H1 (cell line): ENCODE measurements around the gene NR3C2. TPM values are rescaled to one million over a fixed set of nuclear protein-coding genes. Genes with fewer than 3 reads are reported as not detected.

Experiments
- CTCF ChIA-PET: fragments of 300-600 bp; sonication (Branson Sonifier 250); formaldehyde crosslinking; loops from one replicate; lab custom pipeline; 2021; ENCODE audit not compliant: partially characterized antibody; lab: Charles Lee
- POLR2A ChIA-PET: fragments of 300-600 bp; sonication (Branson Sonifier 250); formaldehyde crosslinking; loops from one replicate; lab custom pipeline; 2021; ENCODE audit warnings: inconsistent platforms; ENCODE audit not compliant: partially characterized antibody; lab: Charles Lee
- DNase-seq, 2 experiments: peaks; one replicate each; pipeline versions ENCODE4 v3.0.0 to v3.0.0-alpha.2; 2010 to 2022; ENCODE audit warnings: low spot score in 2 of 2, low read depth in 1 of 2, mixed read lengths in 1 of 2
- FAIRE-seq: peaks from 2 replicates; lab custom pipeline; 2011; peaks lifted over from hg19 to GRCh38; lab: Jason Lieb, UNC
- H2AFZ ChIP-seq: 2 replicates; pipeline ENCODE4 v1.8.1; 2012; ENCODE audit warnings: low read length, inconsistent platforms
- H2AK5ac ChIP-seq: 2 replicates; pipeline ENCODE4 v1.6.1; 2013; ENCODE audit warnings: low read depth, low read length
- H2BK120ac ChIP-seq: replicated peaks from 2 replicates; pipeline ENCODE3; 2013; ENCODE audit warnings: low read depth, low read length, inconsistent platforms
- H2BK12ac ChIP-seq: 2 replicates; pipeline ENCODE4 v1.6.1; 2013; ENCODE audit warnings: low read depth, low read length
- H2BK15ac ChIP-seq: 2 replicates; pipeline ENCODE4 v1.6.1; 2013; ENCODE audit warnings: low read length
- H2BK20ac ChIP-seq: 2 replicates; pipeline ENCODE4 v1.6.1; 2013; ENCODE audit warnings: low read length
- H2BK5ac ChIP-seq: 2 replicates; pipeline ENCODE4 v1.6.1; 2013; ENCODE audit warnings: low read depth, low read length
- H3K14ac ChIP-seq: 2 replicates; pipeline ENCODE4 v1.6.1; 2013; ENCODE audit warnings: inconsistent platforms; ENCODE audit not compliant: insufficient read length
- H3K18ac ChIP-seq: 2 replicates; pipeline ENCODE4 v1.6.1; 2013; ENCODE audit warnings: low read length; ENCODE audit errors: extremely low read depth
- H3K23ac ChIP-seq: 2 replicates; pipeline ENCODE4 v1.6.1; 2013; ENCODE audit warnings: inconsistent platforms; ENCODE audit not compliant: insufficient read length
- H3K23me2 ChIP-seq: 2 replicates; pipeline ENCODE4 v1.6.1; 2013; ENCODE audit warnings: low read depth, low read length
- H3K27ac ChIP-seq: 2 replicates; pipeline ENCODE4 v1.6.1; 2011; ENCODE audit warnings: low read depth, low read length, inconsistent platforms
- H3K27me3 ChIP-seq, 4 experiments: replicated peaks in 1 of 4; 1 replicate in 1 of 4; 2 replicates in 3 of 4; pipeline versions ENCODE4 v1.6.1 to v1.8.1; 2011 to 2013; ENCODE audit warnings: low read length in 3 of 4, mild to moderate bottlenecking in 3 of 4, inconsistent platforms in 2 of 4, mixed read lengths in 2 of 4, moderate library complexity in 1 of 4; ENCODE audit not compliant: control insufficient read depth in 3 of 4, insufficient read depth in 3 of 4; ENCODE audit errors: extremely low read depth in 1 of 4
- H3K36me3 ChIP-seq, 4 experiments: 2 replicates each; pipeline versions ENCODE4 v1.6.1 to v1.8.1; 2011 to 2013; ENCODE audit warnings: mild to moderate bottlenecking in 4 of 4, low read length in 3 of 4, moderate library complexity in 2 of 4, control low read depth in 1 of 4, inconsistent platforms in 1 of 4; ENCODE audit not compliant: insufficient read depth in 4 of 4, control insufficient read depth in 2 of 4
- H3K4ac ChIP-seq: replicated peaks from 2 replicates; pipeline ENCODE3; 2013; ENCODE audit warnings: low read length, low read depth, mixed read lengths, inconsistent platforms; ENCODE audit not compliant: insufficient read length
- H3K4me1 ChIP-seq, 4 experiments: replicated peaks in 1 of 4; 1 replicate in 1 of 4; 2 replicates in 3 of 4; pipeline versions ENCODE4 v1.6.1 to v1.8.1; 2011 to 2013; ENCODE audit warnings: low read length in 3 of 4, inconsistent platforms in 2 of 4, mixed read lengths in 1 of 4; ENCODE audit not compliant: insufficient read depth in 4 of 4, control insufficient read depth in 3 of 4
- H3K4me2 ChIP-seq, 2 experiments: 2 replicates each; pipeline versions ENCODE4 v1.6.1 to v1.8.1; 2011 to 2013; ENCODE audit warnings: low read depth in 2 of 2, low read length in 2 of 2, control low read depth in 1 of 2, inconsistent platforms in 1 of 2, mild to moderate bottlenecking in 1 of 2; ENCODE audit not compliant: insufficient read depth in 1 of 2
- H3K4me3 ChIP-seq, 4 experiments: fragments of 200-600, 300-600 bp in 1 of 4; sonication (generic), shearing (Covaris generic), sonication (Bioruptor Twin) in 1 of 4; 2 replicates each; pipeline versions ENCODE4 v1.5.1 to v1.8.1; 2011 to 2016; ENCODE audit warnings: low read length in 4 of 4, low read depth in 3 of 4, control low read depth in 2 of 4, inconsistent platforms in 2 of 4, mild to moderate bottlenecking in 2 of 4, mixed read lengths in 1 of 4, moderate library complexity in 1 of 4; ENCODE audit not compliant: insufficient read depth in 2 of 4; ENCODE audit errors: extremely low read depth in 1 of 4
- H3K56ac ChIP-seq: replicated peaks from 2 replicates; pipeline ENCODE3; 2013; ENCODE audit warnings: low read depth, mild to moderate bottlenecking, mixed read lengths, low read length, inconsistent platforms; ENCODE audit not compliant: insufficient read length
- H3K79me1 ChIP-seq: 2 replicates; pipeline ENCODE4 v1.6.1; 2013; ENCODE audit warnings: low read depth, low read length, control low read depth
- H3K79me2 ChIP-seq, 2 experiments: 2 replicates each; pipeline versions ENCODE4 v1.6.1 to v1.8.1; 2012 to 2013; ENCODE audit warnings: low read length in 2 of 2, mild to moderate bottlenecking in 2 of 2, inconsistent platforms in 1 of 2; ENCODE audit not compliant: insufficient read depth in 2 of 2, control insufficient read depth in 1 of 2
- H3K9ac ChIP-seq, 4 experiments: replicated peaks in 1 of 4; 1 replicate in 1 of 4; 2 replicates in 3 of 4; pipeline versions ENCODE4 v1.6.1 to v1.8.1; 2011 to 2013; ENCODE audit warnings: low read depth in 3 of 4, low read length in 3 of 4, control low read depth in 2 of 4, mild to moderate bottlenecking in 2 of 4, moderate library complexity in 2 of 4, inconsistent platforms in 1 of 4; ENCODE audit errors: extremely low read depth in 1 of 4
- H3K9me3 ChIP-seq, 2 experiments: 2 replicates each; pipeline versions ENCODE4 v1.6.1 to v1.8.1; 2012 to 2013; ENCODE audit warnings: mild to moderate bottlenecking in 2 of 2, moderate library complexity in 2 of 2, control low read depth in 1 of 2, inconsistent platforms in 1 of 2, low read depth in 1 of 2, low read length in 1 of 2, mixed read lengths in 1 of 2; ENCODE audit not compliant: insufficient read depth in 2 of 2
- H4K20me1 ChIP-seq, 2 experiments: replicated peaks in 1 of 2; 2 replicates each; pipeline versions ENCODE3 to v1.8.1; 2011 to 2013; ENCODE audit warnings: inconsistent platforms in 2 of 2, low read length in 2 of 2, mild to moderate bottlenecking in 1 of 2; ENCODE audit not compliant: insufficient read depth in 2 of 2, control insufficient read depth in 1 of 2
- H4K5ac ChIP-seq: 2 replicates; pipeline ENCODE4 v1.6.1; 2013; ENCODE audit warnings: low read length, low read depth, mixed read lengths, inconsistent platforms; ENCODE audit not compliant: insufficient read length
- H4K8ac ChIP-seq: 2 replicates; pipeline ENCODE4 v1.8.0; 2013; ENCODE audit warnings: mild to moderate bottlenecking, moderate library complexity, low read length, inconsistent platforms; ENCODE audit not compliant: insufficient read depth; ENCODE audit errors: extremely low read depth
- H4K91ac ChIP-seq: replicated peaks from 2 replicates; pipeline ENCODE3; 2013; ENCODE audit warnings: low read length, mixed read lengths, inconsistent platforms; ENCODE audit not compliant: insufficient read length
- BCL11A ChIP-seq, 2 experiments: IDR thresholded peaks; one replicate each; pipeline ENCODE4 v1.6.1; 2011; ENCODE audit warnings: low read depth in 2 of 2, low read length in 2 of 2, mild to moderate bottlenecking in 2 of 2
- CBX8 ChIP-seq: fragments of 300-800, 300-1000 bp; sonication (generic); IDR thresholded peaks from 2 replicates; pipeline ENCODE4 v1.7.1; 2016; ENCODE audit warnings: low read depth, low read length, borderline replicate concordance
- CHD1 ChIP-seq: IDR thresholded peaks from 2 replicates; pipeline ENCODE4 v1.6.1; 2012; ENCODE audit warnings: low read depth, low read length, improper control_type of control experiment
- CHD2 ChIP-seq: IDR thresholded peaks from 2 replicates; pipeline ENCODE4 v1.6.1; 2012; ENCODE audit warnings: low read length, improper control_type of control experiment
- EP300 ChIP-seq, 2 experiments: IDR thresholded peaks; 1 replicate in 1 of 2; 2 replicates in 1 of 2; pipeline ENCODE4 v1.6.1; 2011 to 2012; ENCODE audit warnings: low read depth in 2 of 2, low read length in 2 of 2, mild to moderate bottlenecking in 2 of 2, borderline replicate concordance in 1 of 2, inconsistent platforms in 1 of 2, moderate library complexity in 1 of 2
- GTF2F1 ChIP-seq: IDR thresholded peaks from 2 replicates; pipeline ENCODE4 v1.6.1; 2012; ENCODE audit warnings: low read depth, low read length, improper control_type of control experiment, borderline replicate concordance
- RBBP5 ChIP-seq: IDR thresholded peaks from 2 replicates; pipeline ENCODE4 v1.7.1; 2012; ENCODE audit warnings: low read depth, mild to moderate bottlenecking, inconsistent platforms, low read length, moderate library complexity, borderline replicate concordance
- RFX5 ChIP-seq: IDR thresholded peaks from 2 replicates; pipeline ENCODE4 v1.6.1; 2011; ENCODE audit warnings: low read depth, low read length, improper control_type of control experiment, borderline replicate concordance
- SAP30 ChIP-seq: fragments of 300-600 bp; sonication (generic); IDR thresholded peaks from 2 replicates; pipeline ENCODE4 v1.7.1; 2012; ENCODE audit warnings: low read length, moderate library complexity, mild to moderate bottlenecking, inconsistent platforms; ENCODE audit not compliant: insufficient read depth, insufficient replicate concordance
- SIN3A ChIP-seq, 2 experiments: IDR thresholded peaks in 1 of 2; conservative IDR thresholded peaks in 1 of 2; 2 replicates each; pipeline ENCODE4 v1.6.1; 2011 to 2012; ENCODE audit warnings: low read length in 2 of 2, improper control_type of control experiment in 1 of 2, low read depth in 1 of 2, mild to moderate bottlenecking in 1 of 2
- WGBS, 2 experiments: shearing (Covaris generic) in 1 of 2; methylation state at CpG; one replicate each; pipeline versions ENCODE4 v1.1.6 to v1.1.7; 2013 to 2015; ENCODE audit warnings: low lambda C conversion rate in 2 of 2, mixed read lengths in 2 of 2, inconsistent platforms in 1 of 2, low coverage in 1 of 2, missing lambda C conversion rate in 1 of 2; ENCODE audit not compliant: insufficient replicate concordance in 2 of 2, insufficient coverage in 1 of 2, insufficient read length in 1 of 2; ENCODE audit errors: extremely low coverage in 1 of 2, missing lambda C conversion rate in 1 of 2; 5-methylcytosine and 5-hydroxymethylcytosine counted together
- polyA plus RNA-seq, 7 experiments: library from polyadenylated mRNA; depleted of rRNA in 3 of 7; stranded (reverse) in 5 of 7; unstranded in 2 of 7; fragments of >200 nt in 5 of 7; fragments of 200-250 nt in 2 of 7; gene quantifications; 1 replicate in 5 of 7; 2 replicates in 1 of 7; 4 replicates in 1 of 7; pipeline versions ENCODE4 v1.2.1 to v1.2.3, GENCODE V29; 2011 to 2013; ENCODE audit warnings: missing spikeins in 2 of 7, mixed read lengths in 2 of 7
- total RNA-seq: library from RNA; stranded (reverse); fragmentation: NEBNext Ultra II Directional; extraction: Animal tissue kit (Norgen Biotek cat#: 25700); gene quantifications from 2 replicates; pipeline ENCODE4 v1.2.1, GENCODE V29; 2021
- TF ChIP-seq, protein P1 (sequence below): IDR thresholded peaks from 2 replicates; pipeline ENCODE4 v1.6.1; 2012; ENCODE audit warnings: inconsistent platforms

The NR3C2 gene
- total and polyA plus RNA-seq, 2 of the 8 experiments (the other 6 are each of a cell fraction or from before 2014, with no cell fraction given), result 0.80 to 3.9 TPM

DNA sequence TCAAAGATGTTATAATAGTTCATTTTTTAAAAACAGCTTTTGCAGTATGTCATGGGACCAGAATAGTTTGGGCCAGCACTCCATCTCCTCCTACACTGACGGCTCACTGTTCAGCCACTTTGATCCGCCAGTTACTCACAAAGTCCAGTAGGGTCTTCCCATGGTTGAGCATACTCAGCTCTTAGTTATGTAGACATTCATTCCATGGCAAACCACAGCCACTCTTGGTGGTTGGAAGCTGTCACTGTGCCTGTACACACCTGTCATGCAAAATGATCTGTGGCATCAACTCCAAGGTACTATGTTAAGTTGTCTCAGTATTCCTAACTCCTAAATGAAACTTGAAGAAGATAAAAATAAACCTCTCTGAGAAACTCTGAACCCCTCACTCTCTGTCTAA lies 127.2 kb downstream of the NR3C2 start:
- no peaks in the 10 kb centered on the region for H3K79me2 ChIP-seq
- H3K23me2 ChIP-seq, result no peaks in the 10 kb centered on the region
- H3K36me3 ChIP-seq, result no peaks in the 10 kb centered on the region
- H3K4ac ChIP-seq, result no peak overlapping the region
- DNase-seq, result no peak
- peaks cover 0 to 2% (median 0%) of the 10 kb centered on the region in 4 experiments; a peak in 1 of 7 replicates for H3K4me1 ChIP-seq
- no peak overlapping the region for H2BK120ac ChIP-seq
- WGBS, 2 experiments, result 98% methylated on average over 2 of the region's 2 CpGs; no CpG with 5 or more reads in 1 of the 2 experiments
- no peak overlapping the region for H4K91ac ChIP-seq
- H3K18ac ChIP-seq, result no peak overlapping the region
- no peaks in the 10 kb centered on the region for H3K79me1 ChIP-seq
- no peak overlapping the region for H3K27ac ChIP-seq
- H2BK5ac ChIP-seq, result no peak overlapping the region
- CTCF ChIA-PET, result no interaction called here
- H2BK12ac ChIP-seq, result no peak overlapping the region
- no peak overlapping the region for H2BK15ac ChIP-seq
- no peak overlapping the region for H4K5ac ChIP-seq
- TF ChIP-seq BCL11A (IDR thresholded peaks at IDR 0.05; ENCODE audit: low read depth in 2 of 2, low read length in 2 of 2) (no peak), CHD1 (no peak), RBBP5 (no peak), GTF2F1 (no peak), EP300 (IDR thresholded peaks at IDR 0.05; ENCODE audit: borderline replicate concordance in 1 of 2, low read depth in 2 of 2, low read length in 2 of 2) (no peak), SAP30 (no peak), SIN3A (conservative IDR thresholded peaks at IDR 0.05 in 1 of 2, IDR thresholded peaks at IDR 0.05 in 1 of 2; ENCODE audit: low read depth in 1 of 2, low read length in 2 of 2) (no peak), CHD2 (no peak), RFX5 (no peak), CBX8 (no peak)
- TF ChIP-seq, protein P1, sequence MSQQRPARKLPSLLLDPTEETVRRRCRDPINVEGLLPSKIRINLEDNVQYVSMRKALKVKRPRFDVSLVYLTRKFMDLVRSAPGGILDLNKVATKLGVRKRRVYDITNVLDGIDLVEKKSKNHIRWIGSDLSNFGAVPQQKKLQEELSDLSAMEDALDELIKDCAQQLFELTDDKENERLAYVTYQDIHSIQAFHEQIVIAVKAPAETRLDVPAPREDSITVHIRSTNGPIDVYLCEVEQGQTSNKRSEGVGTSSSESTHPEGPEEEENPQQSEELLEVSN, result no peak
- TF ChIP-seq, all 59 proteins: peak for 0
- H3K9me3 ChIP-seq, result no peaks in the 10 kb centered on the region
- H3K56ac ChIP-seq, result no peak overlapping the region
- H3K4me3 ChIP-seq, result no peak overlapping the region
- POLR2A ChIA-PET, result interaction anchor here (1.6 kb wide), 1 partner anchor 8 kb away, joined by 6 read pairs; no protein-coding TSS in a partner anchor
- H3K27me3 ChIP-seq, result no peaks in the 10 kb centered on the region
- H4K8ac ChIP-seq, result no peak overlapping the region
- no peak overlapping the region for H2AK5ac ChIP-seq
- no peak overlapping the region for H3K23ac ChIP-seq
- FAIRE-seq, result no peak
- H2BK20ac ChIP-seq, result no peak overlapping the region
- no peak overlapping the region for H3K4me2 ChIP-seq
- H3K9ac ChIP-seq, result no peak overlapping the region
- no peak overlapping the region for H3K14ac ChIP-seq
- no peaks in the 10 kb centered on the region for H4K20me1 ChIP-seq
- H2AFZ ChIP-seq, result no peak overlapping the region
